KG1 (cell line): ENCODE data around the gene MXRA7.

Experiments used
- DNase-seq: peaks from one replicate; lab custom pipeline; 2025; lab: John Stamatoyannopoulos, UW

The MXRA7 gene

DNA sequence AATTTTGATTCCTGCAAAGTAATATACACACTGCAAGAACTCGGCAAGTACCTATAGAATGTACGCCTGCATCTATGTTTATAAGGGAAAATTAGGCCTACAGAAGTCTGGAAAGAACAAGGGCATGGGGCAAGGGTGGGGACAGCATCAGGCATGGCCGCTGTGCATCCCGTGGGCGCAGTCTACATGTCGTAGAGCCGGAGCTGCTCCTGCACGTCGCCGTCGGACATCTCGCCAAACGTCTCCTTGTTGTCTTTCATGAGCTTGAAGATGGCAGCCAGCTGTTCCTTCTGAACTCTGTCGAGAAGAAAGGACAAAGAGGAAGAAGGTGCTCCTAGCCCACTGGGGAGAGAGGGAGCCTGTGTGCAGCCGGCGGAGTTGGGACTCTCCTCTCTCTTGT lies 33.4 kb downstream of the MXRA7 start:
- no peak for DNase-seq

DNA sequence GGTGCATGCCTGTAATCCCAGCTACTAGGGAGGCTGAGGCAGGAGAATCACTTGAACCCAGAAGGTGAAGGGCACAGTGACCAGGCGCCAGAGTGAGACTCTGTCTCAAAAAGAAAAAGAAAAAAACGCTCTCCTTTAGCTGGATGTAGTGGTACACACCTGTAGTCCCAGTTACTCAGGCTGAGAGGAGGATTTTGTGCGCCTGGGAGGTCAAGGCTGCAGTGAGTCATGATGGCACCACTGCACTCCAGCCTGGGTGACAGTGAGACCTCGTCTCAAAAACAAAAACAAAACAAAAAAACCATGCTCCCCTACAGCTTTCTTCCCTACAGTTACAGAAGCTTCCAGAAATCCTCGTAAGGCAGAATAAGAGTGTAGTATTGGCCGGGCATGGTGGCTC lies 34.1 kb downstream of the MXRA7 start:
- DNase-seq = no peak

DNA sequence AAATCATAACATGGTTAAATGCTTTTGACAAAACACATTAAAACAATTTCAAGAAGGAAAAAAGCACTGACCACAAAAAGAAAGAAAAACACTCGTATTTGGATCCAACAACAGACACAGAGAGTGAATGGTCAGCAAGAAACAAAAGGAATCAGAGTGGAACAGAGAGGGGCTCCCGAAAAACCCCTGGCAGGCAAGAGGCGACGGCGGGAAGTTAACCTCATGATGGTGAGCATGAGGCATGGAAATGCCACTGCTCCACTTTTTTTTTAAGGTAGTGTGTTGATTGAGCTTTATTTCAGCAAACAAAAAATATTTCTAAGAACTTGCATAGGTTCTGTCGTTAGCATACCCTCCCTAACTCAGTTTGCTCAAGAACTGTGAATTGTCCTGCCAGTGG lies 35.1 kb downstream of the MXRA7 start:
- no peak for DNase-seq

DNA sequence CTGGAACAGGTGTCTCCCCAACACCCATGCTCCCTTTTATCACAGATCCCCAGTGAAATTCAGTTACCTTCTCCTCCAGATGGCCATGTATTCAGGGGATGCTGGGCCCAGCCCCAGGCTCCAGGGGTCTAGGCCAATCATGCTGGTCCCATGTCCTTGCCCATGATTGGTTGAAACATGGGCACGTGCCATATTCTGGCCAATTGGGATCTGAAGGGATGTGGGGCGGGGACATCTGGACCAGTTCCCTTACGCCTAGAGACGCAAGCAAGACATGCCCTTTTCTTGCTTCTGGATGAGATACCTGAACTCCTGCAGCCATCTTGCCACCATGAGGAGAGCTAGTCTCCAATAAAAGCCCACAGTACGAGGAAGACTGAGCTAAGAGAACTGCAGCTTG lies 36.2 kb downstream of the MXRA7 start:
- DNase-seq = no peak

DNA sequence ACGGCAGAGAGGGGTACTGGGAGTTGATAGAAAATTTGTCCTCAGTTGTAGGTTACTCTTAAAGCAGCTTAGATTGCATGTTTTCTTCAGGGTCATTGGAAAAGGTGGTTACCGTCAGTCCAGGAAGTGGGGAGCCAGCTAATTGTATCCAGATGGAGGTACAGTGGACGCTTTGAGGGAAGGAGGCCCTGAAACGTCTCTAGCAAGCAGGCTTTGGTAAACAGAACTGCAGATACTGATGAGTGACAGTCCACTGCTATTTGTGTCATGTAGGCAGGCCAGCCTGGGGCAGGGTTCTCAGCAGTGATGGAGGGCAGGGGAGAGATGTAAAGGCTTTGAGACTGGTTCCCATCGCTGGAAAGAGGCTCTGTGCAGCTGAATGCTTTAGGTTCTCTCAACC lies 37.0 kb downstream of the MXRA7 start:
- no peak for DNase-seq

DNA sequence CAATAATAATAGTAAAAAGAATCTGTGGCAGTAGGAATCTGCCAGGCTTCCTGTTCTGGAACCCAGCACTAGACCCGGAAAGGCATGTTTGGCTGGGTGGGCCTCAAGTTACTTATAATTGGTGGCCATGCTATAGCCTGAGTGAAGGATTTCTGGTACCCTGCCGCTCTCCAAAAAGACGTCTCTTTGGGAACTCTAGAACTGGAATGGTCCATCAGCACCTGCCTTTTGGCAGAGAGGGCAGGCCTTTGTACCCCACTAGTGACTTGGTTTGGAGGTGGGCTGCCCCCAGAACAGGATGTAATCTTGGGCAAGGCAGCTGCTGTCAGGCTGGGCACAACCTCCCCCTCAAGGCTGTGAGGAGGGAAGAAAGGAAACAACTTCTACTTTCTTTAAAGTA lies 37.9 kb downstream of the MXRA7 start:
- no peak for DNase-seq

DNA sequence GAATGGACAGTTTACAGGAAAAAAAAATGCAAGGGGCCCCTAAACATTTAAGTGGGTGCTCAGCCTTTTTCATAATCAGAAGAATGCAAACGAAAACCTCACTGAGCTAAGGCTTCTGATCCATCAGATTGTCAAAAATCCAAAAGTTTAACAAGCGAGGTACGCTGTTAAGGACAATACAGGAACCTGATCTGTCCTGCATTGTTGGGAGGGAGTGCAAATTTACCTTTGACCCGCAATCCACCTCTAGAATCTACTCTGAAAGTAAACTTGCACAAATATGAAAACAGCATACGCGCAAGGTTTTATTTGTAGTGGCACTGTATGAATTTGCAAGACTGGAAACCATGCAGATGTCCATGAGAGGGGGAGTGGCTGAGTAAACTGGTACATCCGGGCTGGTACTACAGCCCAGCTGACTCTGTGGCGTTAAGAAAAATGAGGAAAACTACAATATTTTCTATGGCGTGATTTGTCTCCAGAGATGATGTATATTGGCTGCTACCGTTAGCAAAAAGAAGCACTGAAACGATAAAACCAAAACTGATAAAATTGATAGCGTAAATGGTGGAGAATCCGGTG lies 38.4 kb downstream of the MXRA7 start:
- DNase-seq = peak; percentile 10

DNA sequence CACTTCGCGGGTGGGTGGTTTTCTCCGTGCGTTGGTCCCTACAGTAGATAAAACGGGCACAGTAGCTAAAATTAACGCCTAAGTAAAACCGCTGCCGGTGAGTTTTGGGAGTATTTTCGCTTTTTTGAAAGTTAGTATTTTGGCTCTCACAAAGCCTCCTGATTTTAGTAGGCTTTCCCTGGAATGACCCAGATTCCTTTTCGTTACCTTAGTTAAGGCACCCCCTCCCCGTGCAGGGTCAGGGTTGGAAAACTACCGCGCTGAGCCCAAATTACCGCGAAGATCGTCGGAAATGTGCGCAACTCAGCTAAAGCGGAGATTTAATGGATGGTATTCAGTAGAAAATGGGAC lies 38.9 kb downstream of the MXRA7 start:
- no peak for DNase-seq

DNA sequence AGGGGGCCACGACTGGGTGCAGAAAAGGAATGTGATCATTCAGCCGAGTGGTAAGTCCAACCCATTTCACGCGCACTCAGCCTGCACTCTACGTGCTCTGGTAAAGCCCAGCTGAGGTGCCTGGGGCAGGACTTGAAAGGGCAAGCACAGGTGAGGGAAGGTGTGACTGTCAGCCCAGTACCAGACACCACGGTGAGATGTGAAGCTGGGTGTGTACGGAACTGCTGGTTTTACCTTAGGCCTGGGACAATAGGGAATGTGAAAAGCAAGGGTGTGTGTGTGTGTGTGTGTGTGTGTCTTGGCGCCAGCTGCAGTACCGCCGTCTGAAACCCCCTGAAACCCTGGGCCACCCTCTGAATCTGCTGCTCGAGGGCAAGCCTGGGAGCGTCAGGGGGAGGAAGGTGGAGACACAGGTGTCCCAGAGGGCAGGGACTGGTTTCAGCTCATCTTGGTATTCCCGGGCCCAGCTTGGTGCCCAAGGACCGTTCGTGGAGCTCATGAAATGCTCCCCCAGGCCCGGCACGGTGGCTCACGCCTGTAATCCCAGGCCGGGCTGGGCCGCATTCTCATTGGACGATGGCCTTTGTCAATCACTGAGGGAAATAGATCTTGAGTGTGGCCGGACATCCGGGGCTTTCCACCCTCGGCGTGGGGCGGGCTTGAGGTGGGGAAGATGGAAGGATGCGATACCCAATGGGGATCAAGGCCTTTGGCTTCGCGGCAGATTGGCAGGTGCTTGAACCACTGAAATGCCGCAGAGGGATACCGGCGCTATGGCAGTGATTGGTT lies 39.4 kb downstream of the MXRA7 start:
- DNase-seq = peak; percentile 97

DNA sequence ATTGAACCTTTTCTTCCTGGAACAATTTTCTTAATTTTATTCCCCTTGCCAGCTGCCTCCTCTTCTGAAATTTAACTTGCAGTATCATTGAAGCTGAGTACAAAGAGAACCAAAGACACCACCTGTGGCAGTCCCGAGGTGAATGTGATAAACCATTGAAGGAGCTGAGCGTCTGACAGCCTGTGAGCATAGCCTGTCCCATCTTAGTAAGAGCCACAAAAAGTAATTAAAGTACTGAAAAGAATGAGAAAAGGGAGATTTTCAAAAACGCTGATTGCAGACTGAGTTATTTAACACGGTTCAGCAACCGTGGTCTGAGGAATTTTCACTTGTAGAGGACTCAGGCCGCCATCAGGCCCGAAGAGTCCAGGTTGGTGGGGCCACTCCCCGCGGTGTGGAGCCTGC lies 40.0 kb downstream of the MXRA7 start:
- no peak for DNase-seq

DNA sequence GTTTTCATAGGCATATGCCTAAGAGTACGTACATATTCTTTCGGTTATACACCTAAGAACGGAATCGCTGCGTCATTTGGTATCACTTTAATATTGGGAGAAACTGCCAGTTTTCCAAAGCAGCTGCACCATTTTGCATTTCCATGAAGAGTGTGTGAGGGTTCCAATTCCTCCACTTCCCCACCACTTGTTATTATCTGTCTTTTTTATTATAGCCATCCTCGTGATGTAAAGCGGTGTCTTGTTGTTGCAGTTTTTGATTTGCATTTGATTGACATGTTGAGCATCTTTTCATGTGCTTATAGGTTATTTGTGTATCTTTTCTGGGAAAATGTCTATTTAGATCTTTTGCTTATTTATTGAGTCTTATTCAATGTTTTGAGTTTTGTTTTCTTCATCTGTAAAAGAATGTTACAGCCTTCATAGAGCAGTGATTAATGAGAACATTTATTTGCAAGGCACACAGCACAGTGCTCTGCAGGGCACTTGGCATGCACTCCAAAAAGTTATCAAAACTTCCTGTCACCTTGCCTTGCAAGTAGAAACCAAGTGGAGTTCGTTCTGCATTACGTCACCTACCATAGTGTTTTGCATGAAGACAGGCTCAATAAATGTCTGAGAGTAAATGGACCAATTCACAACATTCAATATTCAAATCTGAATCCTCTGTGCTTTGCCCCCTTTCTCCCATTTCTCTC lies 40.6 kb downstream of the MXRA7 start:
- no peak for DNase-seq

DNA sequence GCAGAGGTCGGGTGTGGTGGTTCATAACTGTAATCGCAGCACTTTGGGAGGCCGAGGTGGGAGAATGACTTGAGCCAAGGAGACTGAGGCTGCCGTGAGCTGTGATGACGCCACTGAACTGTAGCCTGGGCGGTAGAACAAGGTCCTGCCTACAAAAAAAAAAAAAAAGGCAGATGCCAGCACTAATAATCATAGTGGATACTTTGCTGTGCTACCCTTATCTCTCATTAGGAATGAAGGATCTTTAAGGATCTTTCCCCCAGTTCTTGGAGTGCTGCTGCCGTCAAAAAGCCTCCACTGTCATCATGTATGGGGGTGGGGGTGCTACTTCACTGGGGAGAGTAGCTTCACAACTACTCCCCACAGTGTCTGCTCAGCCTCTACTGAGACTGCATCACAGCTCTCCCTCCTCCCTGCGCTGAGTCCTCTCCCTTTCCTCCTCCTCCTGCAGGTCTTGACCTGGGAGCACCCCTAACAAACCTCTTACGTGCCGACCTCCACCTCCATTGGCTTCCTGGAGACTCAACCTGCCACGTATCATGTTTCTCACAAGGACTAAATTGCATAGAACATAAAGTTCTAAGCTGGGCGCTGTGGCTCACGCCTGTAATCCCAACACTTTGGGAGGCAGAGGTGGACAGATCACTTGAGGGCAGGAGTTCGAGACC lies 42.8 kb downstream of the MXRA7 start:
- no peak for DNase-seq

DNA sequence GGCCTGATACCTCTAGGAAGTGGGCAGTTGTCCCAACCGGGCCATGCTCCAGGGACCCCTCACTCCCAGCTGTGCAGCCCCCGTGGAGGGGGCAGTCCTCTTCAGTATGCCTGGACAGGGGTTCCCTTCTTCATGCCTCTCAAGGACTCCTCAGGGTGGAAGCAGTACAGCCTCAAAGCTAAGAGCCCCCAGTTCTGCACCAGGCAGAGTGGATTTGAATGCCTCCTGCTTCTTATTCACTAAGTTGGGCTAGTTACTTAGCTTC lies 43.3 kb downstream of the MXRA7 start:
- DNase-seq = no peak

DNA sequence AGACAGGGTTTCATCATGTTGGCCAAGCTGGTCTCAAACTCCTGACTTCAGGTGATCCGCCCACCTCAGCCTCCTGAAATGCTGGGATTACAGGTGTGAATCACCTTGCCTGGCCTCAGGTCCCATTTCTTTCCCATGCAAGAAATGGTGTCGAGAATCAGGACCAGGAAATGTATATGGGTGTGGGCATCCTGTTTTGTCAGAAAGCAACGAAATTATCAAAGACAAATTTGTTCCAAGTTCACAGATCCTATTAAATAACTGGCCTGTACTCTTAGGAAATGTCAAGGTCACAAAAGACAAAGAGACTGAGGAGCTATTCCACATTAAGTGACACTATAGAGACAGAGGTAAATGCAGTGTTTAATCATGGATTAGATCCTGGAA lies 50.1 kb downstream of the MXRA7 start:
- DNase-seq = no peak

DNA sequence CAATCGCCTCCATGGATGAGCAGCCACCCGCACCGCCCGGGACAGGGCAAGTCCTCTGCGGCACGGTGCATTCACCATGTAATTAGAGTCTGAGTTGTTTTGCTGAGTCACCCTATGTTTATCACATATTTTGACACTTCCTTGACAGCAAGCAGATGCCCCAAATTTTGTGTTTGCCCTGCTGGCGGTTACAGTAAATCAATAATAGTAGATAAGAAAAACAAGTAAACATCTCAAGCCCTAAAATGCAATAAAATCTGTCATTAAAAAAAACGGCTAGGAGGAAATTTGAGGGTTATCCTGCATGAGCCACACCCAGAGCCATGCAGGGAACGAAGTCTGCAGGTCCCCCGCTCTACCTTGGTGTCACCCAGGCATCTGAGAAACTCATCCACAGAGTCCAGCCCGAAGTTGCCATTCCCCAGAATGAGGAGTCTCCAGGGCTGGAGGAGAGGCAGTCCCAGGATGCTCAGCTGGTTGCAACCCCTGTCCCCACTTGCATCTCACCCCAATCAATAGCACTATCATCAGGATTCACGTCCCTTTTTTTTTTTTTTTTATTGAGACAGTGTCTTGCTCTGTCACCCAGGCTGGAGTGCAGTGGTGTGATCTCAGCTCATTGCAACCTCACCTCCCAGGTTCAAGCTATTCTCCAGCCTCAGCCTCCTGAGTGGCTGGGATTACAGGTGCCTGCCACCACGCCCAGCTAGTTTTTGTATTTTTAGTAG lies 50.7 kb downstream of the MXRA7 start:
- DNase-seq = no peak

DNA sequence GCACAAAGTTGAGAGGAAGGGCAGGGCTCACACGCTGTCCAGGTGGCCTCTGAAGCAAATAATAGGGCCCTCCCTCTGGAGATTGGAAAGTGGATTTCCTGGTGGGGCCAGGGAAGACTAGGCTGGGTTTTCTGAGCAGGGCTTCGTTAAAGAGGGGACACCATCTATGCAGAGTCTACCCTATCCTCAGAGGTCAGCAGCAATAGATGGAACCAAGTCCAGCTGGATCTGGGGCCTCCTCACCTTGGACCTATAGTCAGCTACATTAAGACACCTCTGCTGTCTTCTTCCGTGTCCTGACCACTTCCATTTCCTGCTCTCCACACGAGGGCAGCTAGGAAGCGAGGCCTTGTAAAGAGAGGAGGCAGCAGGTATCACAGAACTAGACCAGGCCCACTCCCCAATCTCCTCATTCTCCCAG lies 52.5 kb downstream of the MXRA7 start:
- DNase-seq = no peak

DNA sequence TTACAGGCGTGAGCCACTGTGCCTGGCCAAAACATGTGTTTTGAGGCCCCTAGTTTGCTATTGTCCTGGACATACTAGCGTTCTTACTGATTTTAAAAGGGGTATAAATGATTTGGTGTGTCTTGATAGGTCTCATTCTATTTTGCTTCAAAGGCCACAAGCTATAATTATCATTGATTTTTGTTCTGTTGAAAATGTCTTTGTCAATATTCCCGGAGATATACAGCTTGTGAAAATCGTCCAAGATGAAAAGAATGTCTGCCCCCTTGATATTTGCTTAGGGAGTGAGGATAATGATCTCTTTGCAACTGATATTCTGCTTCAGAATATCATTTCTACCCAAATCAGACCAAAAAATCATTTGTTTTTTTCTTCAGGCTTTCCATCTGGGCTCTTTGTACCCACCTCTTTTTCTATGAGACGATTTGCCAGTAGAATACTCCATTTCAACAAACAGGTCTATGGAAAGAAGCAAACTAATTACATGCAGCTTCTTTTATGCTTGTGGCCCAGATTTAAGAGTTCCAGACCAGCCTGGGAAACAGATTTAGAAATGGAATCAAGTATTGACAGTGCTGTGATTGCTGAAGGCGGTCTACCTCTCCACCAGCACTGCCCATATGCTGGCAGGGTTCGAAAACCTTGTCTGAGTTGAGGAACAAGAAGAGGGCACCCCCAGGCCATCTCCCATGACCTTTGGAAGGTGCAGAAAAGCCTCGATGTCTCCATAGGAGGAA lies 53.1 kb downstream of the MXRA7 start:
- no peak for DNase-seq

DNA sequence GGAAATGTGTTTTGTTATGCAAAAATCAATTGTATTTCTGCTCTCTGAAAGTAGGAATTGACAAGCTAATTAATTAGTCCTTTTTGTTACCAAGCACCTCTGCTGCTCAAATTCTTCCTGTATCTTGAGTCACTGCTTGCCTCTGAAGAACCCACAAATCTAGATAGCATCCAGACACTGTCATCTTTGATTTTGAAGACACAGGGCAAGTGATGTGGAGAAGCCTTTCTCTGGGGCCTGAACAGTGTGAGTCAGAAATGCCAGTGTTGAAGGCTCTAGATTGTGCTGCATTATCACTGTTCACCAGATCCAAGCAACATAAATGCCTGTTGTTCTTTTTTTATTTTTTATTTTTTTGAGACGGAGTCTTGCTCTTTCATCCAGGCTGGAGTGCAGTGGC lies 56.4 kb downstream of the MXRA7 start:
- no peak for DNase-seq

DNA sequence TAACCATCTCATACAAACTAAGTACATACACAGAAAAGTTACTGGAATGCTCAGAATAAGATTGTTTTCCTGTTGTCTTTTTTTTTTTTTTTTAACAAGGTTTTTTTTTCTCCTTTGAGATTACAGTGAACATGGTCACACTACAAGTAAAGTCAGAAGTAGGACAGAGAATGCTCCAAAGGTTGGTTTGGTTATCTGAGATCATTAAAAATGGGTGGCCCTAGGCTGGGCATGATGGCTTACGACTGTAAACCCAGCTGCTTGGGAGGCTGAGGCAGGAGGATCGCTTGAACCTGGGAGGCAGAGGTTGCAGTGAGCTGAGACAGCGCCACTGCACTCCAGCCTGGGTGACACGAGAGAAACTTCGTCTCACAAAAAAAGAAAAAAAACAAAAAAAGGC lies 60.3 kb downstream of the MXRA7 start:
- no peak for DNase-seq

DNA sequence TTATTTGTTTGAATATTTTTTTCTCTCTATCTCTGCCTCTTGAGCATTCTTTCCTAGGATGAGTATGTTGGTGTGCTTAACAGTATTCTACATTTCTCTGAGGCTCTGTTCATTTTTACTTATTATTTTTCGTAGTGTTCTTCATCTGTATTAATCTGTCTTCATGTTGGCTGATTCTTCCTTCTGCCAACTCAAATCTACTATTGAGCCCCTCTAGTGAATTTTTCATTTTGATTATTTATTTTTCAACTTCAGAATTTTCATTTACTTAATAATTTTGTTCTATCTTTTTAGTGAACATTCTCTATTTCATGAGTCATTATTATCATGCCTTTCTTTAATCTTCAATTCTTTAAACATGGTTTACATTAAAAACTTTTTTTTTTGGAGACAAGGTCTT lies 64.1 kb downstream of the MXRA7 start:
- no peak for DNase-seq

DNA sequence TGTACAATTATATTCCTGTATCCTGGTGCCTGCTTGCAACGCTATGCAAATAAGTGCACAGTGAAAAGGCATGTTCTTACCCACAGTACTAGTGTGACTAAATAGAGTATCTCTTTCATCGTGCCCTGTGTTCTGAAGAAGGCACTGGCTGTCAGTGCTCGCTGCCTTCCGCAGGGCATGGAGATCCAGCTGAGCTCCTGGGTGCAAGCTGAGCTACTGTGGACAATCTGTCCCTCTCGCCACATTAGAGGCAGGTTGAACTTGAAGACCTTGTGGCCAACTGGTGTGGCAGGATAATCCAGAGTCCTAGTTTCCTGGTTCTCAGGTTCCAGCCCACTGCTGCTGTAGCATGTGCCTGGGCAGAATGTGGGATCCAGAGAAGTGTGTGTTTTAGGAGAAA lies 65.3 kb downstream of the MXRA7 start:
- no peak for DNase-seq

DNA sequence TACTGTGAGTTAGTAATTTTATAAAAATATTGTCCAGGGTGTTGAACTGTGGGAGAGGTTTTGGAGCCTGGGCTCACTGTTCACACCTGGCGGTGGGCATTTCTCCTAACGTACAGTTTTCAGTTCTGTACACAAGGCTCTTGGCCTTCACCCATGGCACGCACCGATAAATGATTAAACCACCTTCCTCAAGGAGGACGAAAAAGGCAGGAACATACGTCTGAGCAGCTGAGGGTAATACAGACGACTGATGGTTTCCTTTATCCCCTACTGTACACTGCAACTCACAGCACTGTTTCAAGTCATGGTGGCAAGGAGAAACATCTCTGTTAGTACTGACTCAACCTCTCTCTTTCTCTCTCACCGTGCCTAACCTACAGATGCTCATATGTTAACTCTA lies 65.8 kb downstream of the MXRA7 start:
- DNase-seq = no peak
